Measurements from ENCODE around the gene CCNI. TPM values are rescaled to one million over a fixed set of nuclear protein-coding genes. Genes with fewer than 3 reads are reported as not detected.

The CCNI gene
- total RNA-seq (2014; rRNA removed; shearing (Covaris generic)) (121 and 125 TPM in 2 replicates), polyA plus RNA-seq (2016; fragmentation: Nextera tagmentation; extraction: Ambion mirVana) (158 and 166 TPM in 2 replicates)

GRCh38 chr4:77075869-77076799 is at the start of gene CCNI:
Gene CCNI, minus strand, starts transcription at chr4:77075989. Its CDS starts 9,627 bp downstream, at chr4:77066362.
- peak; percentile 99 for DNase-seq
- Histone ChIP-seq H3K9ac (peak within 1 kb of the TSS; percentile 99), H2AFZ (peak within 1 kb of the TSS; percentile 86), H3K4me1 (ENCODE audit: insufficient read depth) (peaks cover 32% of the 10 kb centered on the region), H4K20me1 (ENCODE audit: insufficient read depth) (peaks cover 17% of the 10 kb centered on the region; the same call in 1 of the 2 replicates), H3K27ac (peak within 1 kb of the TSS; percentile 99), H3K9me3 (ENCODE audit: low read depth) (no peaks in the 10 kb centered on the region), H3F3A (ENCODE audit: insufficient read depth) (peaks cover 34% of the 10 kb centered on the region), H3K9me2 (ENCODE audit: insufficient read depth) (no peaks in the 10 kb centered on the region), H3K4me2 (ENCODE audit: unreplicated experiment) (peak within 1 kb of the TSS; percentile 99), H3K36me3 (ENCODE audit: low read depth) (no peaks in the 10 kb centered on the region), H3K79me2 (ENCODE audit: insufficient read depth) (peaks cover 72% of the 10 kb centered on the region), H3K27me3 (replicated peaks; ENCODE audit: insufficient read depth) (no peaks in the 10 kb centered on the region), H3K4me3 (peak within 1 kb of the TSS; percentile 92)
- 1% methylated on average over 41 to 54 of the region's 54 CpGs for WGBS, 2 experiments (ENCODE audit: low coverage in 1 of 2, low lambda C conversion rate in 2 of 2, missing lambda C conversion rate in 2 of 2)
- in situ Hi-C loops (cut with MboI): no loop called here
- TF ChIP-seq EZH2phosphoT487 (IDR thresholded peaks at IDR 0.05; ENCODE audit: insufficient read depth, low read depth) (no peak), EZH2 (IDR thresholded peaks at IDR 0.05; ENCODE audit: insufficient read depth, poor library complexity, severe bottlenecking) (no peak)

- Histone ChIP-seq H3K79me2 (ENCODE audit: insufficient read depth) (no peaks in the 10 kb centered on the region), H3K36me3 (ENCODE audit: low read depth) (no peaks in the 10 kb centered on the region), H3K4me2 (ENCODE audit: unreplicated experiment) (no peak overlapping the region), H3K9ac (no peak overlapping the region), H3F3A (ENCODE audit: insufficient read depth) (no peaks in the 10 kb centered on the region), H3K4me3 (no peak overlapping the region), H3K27ac (no peak overlapping the region), H3K9me3 (ENCODE audit: low read depth) (no peaks in the 10 kb centered on the region), H4K20me1 (ENCODE audit: insufficient read depth) (no peaks in the 10 kb centered on the region), H3K9me2 (ENCODE audit: insufficient read depth) (no peaks in the 10 kb centered on the region), H3K4me1 (ENCODE audit: insufficient read depth) (no peaks in the 10 kb centered on the region), H2AFZ (no peak overlapping the region), H3K27me3 (replicated peaks; ENCODE audit: insufficient read depth) (peaks cover 4% of the 10 kb centered on the region; the same call in 1 of the 2 replicates)
- in situ Hi-C loops (cut with MboI): no loop called here
- TF ChIP-seq EZH2phosphoT487 (IDR thresholded peaks at IDR 0.05; ENCODE audit: insufficient read depth, low read depth): no peak
- no peak for TF ChIP-seq EZH2 (IDR thresholded peaks at IDR 0.05; ENCODE audit: insufficient read depth, poor library complexity, severe bottlenecking)
- 54 to 55% methylated on average over 3 of the region's 3 CpGs for WGBS, 2 experiments (ENCODE audit: low coverage in 1 of 2, low lambda C conversion rate in 2 of 2, missing lambda C conversion rate in 2 of 2)
- DNase-seq: no peak
These were observed 48.8 kb upstream of the CCNI start for GRCh38 chr4:77124576-77124975.

GRCh38 chr4:77123411-77123810 is 47.6 kb upstream of the CCNI start:
- H3K27me3 ChIP-seq (replicated peaks; ENCODE audit: insufficient read depth): peaks cover 4% of the 10 kb centered on the region; the same call in 1 of the 2 replicates
- no peaks in the 10 kb centered on the region for H3K79me2 ChIP-seq (ENCODE audit: insufficient read depth)
- H4K20me1 ChIP-seq (ENCODE audit: insufficient read depth): no peaks in the 10 kb centered on the region
- H3K4me1 ChIP-seq (ENCODE audit: insufficient read depth): no peaks in the 10 kb centered on the region
- TF ChIP-seq EZH2 (IDR thresholded peaks at IDR 0.05; ENCODE audit: insufficient read depth, poor library complexity, severe bottlenecking): no peak
- TF ChIP-seq EZH2phosphoT487 (IDR thresholded peaks at IDR 0.05; ENCODE audit: insufficient read depth, low read depth): no peak
- H3K36me3 ChIP-seq (ENCODE audit: low read depth): no peaks in the 10 kb centered on the region
- no peak overlapping the region for H3K4me2 ChIP-seq (ENCODE audit: unreplicated experiment)
- DNase-seq: no peak
- H3K9ac ChIP-seq: no peak overlapping the region
- no peaks in the 10 kb centered on the region for H3K9me2 ChIP-seq (ENCODE audit: insufficient read depth)
- no peak overlapping the region for H2AFZ ChIP-seq
- H3K4me3 ChIP-seq: no peak overlapping the region
- 74 to 79% methylated on average over 1 of the region's 1 CpG for WGBS, 2 experiments (ENCODE audit: low coverage in 1 of 2, low lambda C conversion rate in 2 of 2, missing lambda C conversion rate in 2 of 2)
- H3K9me3 ChIP-seq (ENCODE audit: low read depth): no peaks in the 10 kb centered on the region
- in situ Hi-C loops (cut with MboI): no loop called here
- no peaks in the 10 kb centered on the region for H3F3A ChIP-seq (ENCODE audit: insufficient read depth)
- no peak overlapping the region for H3K27ac ChIP-seq

GRCh38 chr4:77122656-77123055 is 46.9 kb upstream of the CCNI start:
- in situ Hi-C loops (cut with MboI): no loop called here
- Histone ChIP-seq H4K20me1 (ENCODE audit: insufficient read depth) (no peaks in the 10 kb centered on the region), H3K36me3 (ENCODE audit: low read depth) (no peaks in the 10 kb centered on the region), H3K4me2 (ENCODE audit: unreplicated experiment) (no peak overlapping the region), H3K4me3 (no peak overlapping the region), H2AFZ (no peak overlapping the region), H3K9me3 (ENCODE audit: low read depth) (no peaks in the 10 kb centered on the region), H3F3A (ENCODE audit: insufficient read depth) (no peaks in the 10 kb centered on the region), H3K27ac (no peak overlapping the region), H3K27me3 (replicated peaks; ENCODE audit: insufficient read depth) (peaks cover 4% of the 10 kb centered on the region; the same call in 1 of the 2 replicates), H3K9me2 (ENCODE audit: insufficient read depth) (no peaks in the 10 kb centered on the region), H3K9ac (no peak overlapping the region), H3K79me2 (ENCODE audit: insufficient read depth) (no peaks in the 10 kb centered on the region), H3K4me1 (ENCODE audit: insufficient read depth) (no peaks in the 10 kb centered on the region)
- DNase-seq: no peak
- WGBS, 2 experiments (ENCODE audit: low coverage in 1 of 2, low lambda C conversion rate in 2 of 2, missing lambda C conversion rate in 2 of 2): 50 to 52% methylated on average over 4 of the region's 4 CpGs
- TF ChIP-seq EZH2phosphoT487 (IDR thresholded peaks at IDR 0.05; ENCODE audit: insufficient read depth, low read depth) (no peak), EZH2 (IDR thresholded peaks at IDR 0.05; ENCODE audit: insufficient read depth, poor library complexity, severe bottlenecking) (no peak)
